GM21381 (cell line): ENCODE measurements around the gene CD40.

Experiments used
- ATAC-seq: cut with Tn5 transposase; IDR thresholded peaks from one replicate; pipeline ENCODE4 v1.9.1; 2021; ENCODE audit warnings: mild to moderate bottlenecking, moderate library complexity; ENCODE audit not compliant: unreplicated experiment

The CD40 gene

DNA sequence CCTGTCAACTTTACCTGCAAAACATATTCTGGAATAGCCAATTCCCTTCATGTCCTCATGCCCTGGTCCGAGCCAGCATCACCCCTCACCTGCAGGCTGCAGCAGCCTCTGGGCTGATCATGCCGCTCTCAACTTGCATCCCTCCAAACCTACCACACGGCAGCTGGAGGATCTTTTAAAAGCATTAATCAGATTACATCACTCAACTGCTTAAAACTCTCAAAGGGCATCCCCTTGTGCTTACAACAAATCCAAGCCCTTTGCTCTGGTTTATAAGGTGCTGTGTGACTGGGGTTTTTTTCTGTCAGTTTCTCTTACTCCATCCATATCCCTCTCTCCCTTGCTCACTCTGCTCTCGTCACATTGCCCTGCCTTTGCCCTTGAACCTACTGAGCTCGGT is 24.0 kb downstream of the CD40 start:
- ATAC-seq = no peak

- no peak for ATAC-seq
Measured at GRCh38 chr20:46144432-46145025, 26.4 kb downstream of the CD40 start.

- no peak for ATAC-seq
Measured at GRCh38 chr20:46145713-46146112, 27.6 kb downstream of the CD40 start.

GRCh38 chr20:46148313-46149208 is 30.4 kb downstream of the CD40 start:
- no peak for ATAC-seq

DNA sequence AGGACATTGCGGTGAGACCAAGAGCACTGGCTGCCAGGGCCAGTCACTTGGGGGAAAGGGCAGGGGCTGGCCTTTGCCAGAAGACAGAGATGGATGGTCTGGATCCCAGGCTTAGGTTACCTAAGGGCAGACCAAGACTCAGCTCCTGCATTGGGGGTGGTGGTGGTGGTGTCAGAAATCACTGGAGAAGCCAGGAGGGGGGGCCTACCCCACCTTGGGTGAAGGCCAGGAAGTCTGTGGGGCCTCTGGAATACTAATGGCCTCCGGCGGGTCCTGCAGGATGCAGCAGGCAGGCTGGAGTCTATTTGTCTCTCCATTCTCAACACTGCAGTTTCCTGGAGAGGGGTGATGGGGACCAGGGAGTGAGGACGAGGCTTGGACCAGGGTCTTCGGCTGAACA is 32.8 kb downstream of the CD40 start:
- no peak for ATAC-seq

- ATAC-seq = no peak
Measured at GRCh38 chr20:46151936-46152335, 33.8 kb downstream of the CD40 start.

DNA sequence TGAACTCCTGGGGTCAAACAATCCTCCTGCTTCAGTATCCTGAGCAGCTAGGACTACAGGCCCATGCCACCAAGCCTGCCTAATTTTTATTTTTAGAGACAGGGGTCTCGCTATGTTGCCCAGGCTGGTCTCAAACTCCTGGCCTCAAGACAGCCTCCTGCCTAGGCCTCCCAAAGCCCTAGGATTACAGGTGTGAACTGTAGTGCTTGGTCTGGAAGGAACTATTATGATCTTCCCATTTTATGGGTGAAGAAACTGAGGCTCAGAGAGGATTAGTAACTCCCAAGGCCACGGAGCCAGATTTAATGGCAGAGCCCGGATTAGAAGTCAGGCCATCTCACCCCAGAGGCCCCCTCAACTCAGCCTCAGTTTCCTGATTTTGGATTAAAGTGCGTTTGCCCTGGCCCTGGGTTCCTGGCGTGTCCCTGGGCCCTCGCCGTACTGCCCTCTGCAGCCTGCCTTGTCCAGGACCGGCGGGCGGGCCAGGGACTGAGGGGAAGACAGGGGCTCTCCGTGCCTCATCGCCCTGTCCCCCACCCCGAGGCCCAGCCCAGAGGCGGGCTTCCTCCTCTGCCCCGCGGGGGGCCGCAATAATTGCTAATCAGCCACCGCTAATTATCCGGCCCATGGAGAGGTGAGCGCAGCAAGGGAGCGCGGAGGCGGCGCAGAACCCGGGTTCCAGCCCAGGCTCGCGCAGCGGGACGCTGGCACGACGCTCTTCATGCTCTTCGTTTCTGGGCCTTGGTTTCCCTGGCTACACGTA is 34.9 kb downstream of the CD40 start:
- no peak for ATAC-seq

DNA sequence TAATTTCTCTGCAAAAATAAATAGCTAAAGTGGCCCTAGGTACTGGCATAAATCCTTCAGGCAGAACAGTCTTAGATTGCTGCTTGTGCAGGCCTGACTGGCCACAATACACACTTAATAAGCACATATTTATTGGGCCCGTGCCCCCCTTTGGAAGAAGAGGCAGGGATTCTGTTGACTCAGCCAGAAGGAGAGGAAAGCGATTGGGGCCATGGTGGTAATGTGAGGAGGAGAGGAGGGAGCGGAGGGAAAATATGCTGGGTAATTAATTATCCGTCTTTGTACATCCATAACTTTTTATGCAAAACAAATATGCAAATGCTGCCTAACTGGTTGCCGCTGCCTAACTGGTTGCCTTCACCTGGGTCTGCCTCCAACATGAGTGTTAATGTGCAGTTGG is 36.2 kb downstream of the CD40 start:
- no peak for ATAC-seq

DNA sequence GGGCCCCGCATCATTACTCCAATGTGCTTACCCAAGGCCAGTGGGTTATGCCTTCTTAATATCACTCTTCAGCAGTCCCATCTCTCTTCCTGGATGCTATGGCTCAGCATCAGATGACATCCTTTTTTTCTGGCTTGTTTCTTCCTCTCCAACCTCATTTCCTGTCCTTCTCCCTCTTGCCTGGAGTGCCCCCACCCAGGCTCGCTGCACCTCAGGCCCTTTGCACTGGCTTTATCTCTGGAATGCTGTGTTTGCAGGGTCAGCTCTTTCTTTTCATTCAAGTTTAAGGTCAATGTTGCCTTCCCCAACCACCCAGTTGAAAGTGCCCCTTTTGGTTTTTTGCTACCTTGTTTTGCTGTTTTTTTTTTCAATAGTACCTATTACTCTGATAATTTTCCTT is 36.7 kb downstream of the CD40 start:
- no peak for ATAC-seq

DNA sequence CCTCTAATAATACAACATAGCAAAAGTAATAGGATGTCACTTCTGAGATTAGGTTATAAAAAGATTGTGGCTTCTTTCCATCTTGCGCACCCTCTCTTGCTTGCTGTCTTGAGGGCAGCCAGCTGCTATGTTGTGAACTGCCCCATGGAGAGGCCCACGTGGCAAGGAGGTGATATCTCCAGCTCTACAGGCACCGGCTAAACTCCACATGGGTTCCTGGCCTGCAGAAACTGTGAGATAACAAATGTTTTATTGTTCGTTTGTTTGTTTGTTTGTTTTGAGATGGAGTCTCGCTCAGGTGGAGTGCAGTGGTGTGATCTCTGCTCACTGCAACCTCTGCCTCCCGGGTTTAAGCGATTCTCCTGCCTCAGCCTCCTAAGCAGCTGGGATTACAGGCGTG is 38.0 kb downstream of the CD40 start:
- ATAC-seq = no peak

DNA sequence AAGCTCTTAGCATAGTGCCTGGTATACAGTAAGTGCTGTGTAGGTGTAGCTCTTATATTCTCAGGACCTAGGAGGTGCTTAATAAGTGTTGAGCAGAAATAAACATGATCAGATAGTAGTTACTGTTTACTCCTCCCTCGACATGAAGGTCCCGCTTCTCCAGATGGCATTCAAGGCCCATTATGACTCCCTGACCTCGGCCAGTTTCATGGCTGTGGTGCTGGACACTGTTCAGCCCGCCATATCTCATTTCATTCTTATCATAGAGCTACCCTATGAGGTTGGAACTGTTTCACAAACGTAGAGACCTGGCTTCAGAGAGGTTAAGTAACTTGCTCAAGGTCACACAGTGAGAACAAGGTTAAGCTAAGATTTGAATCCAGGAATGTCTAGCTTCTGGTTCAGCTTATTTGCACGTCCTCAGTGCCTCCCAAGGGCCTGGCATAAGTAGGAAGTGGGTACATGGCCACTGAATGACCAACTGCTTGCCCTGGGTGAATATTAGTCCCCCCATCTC is 39.0 kb downstream of the CD40 start:
- ATAC-seq = no peak

DNA sequence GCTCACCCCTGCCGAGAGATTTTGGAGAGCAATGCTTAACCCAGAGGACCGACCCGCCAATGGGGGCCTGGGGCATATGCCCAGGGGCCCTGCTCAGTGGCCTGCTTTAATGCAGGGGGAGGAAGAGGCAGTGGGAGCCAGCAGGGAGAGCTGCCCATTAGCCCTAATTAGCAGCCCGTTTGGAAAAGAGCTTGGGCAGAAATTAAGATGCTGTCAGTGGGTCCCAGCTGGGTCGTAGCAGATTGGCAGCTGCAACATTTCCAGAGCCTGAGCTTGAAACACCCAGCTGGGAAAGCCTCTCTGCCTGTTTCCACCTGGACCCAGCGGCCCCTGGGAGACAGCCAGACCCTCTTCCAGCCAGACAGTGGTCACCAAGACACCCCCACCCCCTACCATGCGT is 39.5 kb downstream of the CD40 start:
- ATAC-seq = no peak

GRCh38 chr20:46158476-46158987 is 40.4 kb downstream of the CD40 start:
- no peak for ATAC-seq

- no peak for ATAC-seq
Measured at GRCh38 chr20:46159101-46159897, 41.2 kb downstream of the CD40 start.

DNA sequence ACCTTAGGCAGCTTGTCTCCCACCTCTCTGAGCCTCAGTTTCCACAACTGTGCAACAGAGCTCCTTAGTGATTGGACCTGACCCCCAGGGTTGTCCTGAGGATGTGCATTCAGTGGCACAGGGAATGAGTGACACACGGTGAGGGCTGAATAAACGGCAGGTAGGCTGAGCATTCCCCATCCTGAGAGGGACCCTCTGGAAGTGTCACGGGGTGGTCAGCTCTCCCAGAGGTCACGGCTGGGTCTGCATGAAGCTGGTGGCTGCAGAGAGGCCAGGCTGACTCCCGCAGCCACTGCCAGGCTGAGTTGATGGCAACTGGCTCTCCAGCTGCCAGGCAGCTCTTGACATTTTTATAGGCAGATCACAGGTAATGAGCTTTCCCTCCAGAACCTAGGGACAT is 42.5 kb downstream of the CD40 start:
- ATAC-seq = no peak

- no peak for ATAC-seq
Measured at GRCh38 chr20:46161921-46162320, 43.8 kb downstream of the CD40 start.

DNA sequence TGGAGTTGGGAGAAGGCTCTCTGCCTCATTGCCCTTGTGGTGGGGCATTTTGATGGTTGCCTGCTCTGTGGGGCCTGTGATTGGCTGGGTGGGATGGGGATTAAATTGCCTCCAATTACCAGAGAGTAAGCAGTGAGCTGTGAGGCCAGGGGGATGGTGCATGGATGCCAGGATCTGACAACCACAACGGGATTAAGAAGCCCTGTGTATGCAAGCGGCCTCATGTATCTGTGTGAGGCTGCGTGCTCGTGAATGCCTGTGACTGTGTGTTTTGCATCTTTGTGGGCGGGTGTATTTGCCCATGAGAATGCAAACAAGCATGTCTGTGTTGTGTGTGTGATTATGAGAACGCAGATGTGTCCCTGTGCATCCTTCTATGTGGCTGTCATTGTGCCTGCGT is 46.1 kb downstream of the CD40 start:
- no peak for ATAC-seq

DNA sequence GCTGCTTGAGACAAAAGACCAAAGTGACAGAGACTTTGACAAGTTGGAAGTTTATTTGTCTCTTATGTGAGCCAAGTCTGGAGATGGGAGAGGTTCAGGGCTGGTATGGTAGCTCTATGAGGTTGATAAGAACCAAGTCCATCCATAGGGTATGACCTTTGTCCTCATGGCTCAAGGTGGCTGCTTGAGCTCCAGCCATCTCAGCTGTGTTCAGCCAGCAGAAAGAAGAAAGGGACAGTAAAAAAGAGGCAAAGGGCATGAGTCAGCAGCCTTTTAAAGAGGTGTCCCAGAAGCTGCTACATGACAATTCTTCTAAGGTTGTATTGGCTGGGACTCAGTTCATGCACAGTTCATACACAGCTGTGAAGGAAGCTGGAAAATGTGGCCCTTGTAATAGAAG is 49.0 kb downstream of the CD40 start:
- ATAC-seq = no peak

DNA sequence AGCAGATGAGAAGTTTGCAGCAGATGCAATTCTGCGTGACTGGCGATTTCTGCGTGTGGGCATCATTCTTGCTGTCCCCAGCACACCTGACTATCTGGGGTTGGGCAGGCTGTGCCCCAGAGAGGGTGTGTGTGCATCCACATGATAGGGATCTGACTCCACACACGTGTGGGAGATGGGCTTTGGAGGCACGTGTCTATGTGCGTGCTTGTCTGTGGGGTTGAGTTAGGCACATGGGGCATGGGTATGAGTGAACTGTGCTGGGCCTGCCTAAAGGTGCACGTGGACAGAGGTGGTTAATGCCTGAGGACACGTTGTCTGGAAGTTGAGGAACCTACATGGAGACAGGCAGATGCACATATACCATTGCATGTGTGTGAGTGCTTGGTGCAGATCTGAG is 50.3 kb downstream of the CD40 start:
- no peak for ATAC-seq
